Endothelial cell of umbilical vein (primary cell): ENCODE results near the gene DNAJB8. TPM values are rescaled to one million over a fixed set of nuclear protein-coding genes. Genes with fewer than 3 reads are reported as not detected.

Source experiments
- BruUV-seq: library from RNA; stranded (reverse); fragments of 400-500 nt; replicated peaks from 2 replicates; lab custom pipeline; 2021; lab: Mats Ljungman, UMichigan
- CTCF ChIA-PET: fragments of 300-600, 350-600 bp; sonication (Branson Sonifier 250); formaldehyde crosslinking; loops from one replicate; lab custom pipeline; 2021; ENCODE audit warnings: antibody characterized with exemption, inconsistent platforms; lab: Charles Lee
- POLR2A ChIA-PET: fragments of 300-600, 350-600 bp; sonication (Branson Sonifier 250); formaldehyde crosslinking; loops from one replicate; lab custom pipeline; 2021; ENCODE audit warnings: antibody characterized with exemption, inconsistent platforms; lab: Charles Lee
- DNase-seq: peaks from one replicate; pipeline ENCODE4 v3.0.0-alpha.2; 2011; ENCODE audit warnings: low read depth, low spot score
- FAIRE-seq: peaks from 2 replicates; lab custom pipeline; 2011; peaks lifted over from hg19 to GRCh38; lab: Jason Lieb, UNC
- H2AFZ ChIP-seq: 2 replicates; pipeline ENCODE4 v1.6.0; 2012; ENCODE audit warnings: low read depth, low read length, control low read depth, inconsistent platforms
- H3K27ac ChIP-seq: 2 replicates; pipeline ENCODE4 v1.5.1; 2011; ENCODE audit warnings: low read depth, mild to moderate bottlenecking, control low read depth, low read length, moderate library complexity; ENCODE audit not compliant: insufficient read depth
- H3K27me3 ChIP-seq, 2 experiments: 2 replicates each; pipeline versions ENCODE4 v1.6.0 to v1.6.1; 2011; ENCODE audit warnings: low read length in 2 of 2, mixed read lengths in 1 of 2; ENCODE audit not compliant: control insufficient read depth in 2 of 2, insufficient read depth in 2 of 2
- H3K36me3 ChIP-seq, 2 experiments: 2 replicates in 1 of 2; 3 replicates in 1 of 2; pipeline ENCODE4 v1.5.1; 2011; ENCODE audit warnings: low read length in 2 of 2, mild to moderate bottlenecking in 1 of 2, moderate library complexity in 1 of 2; ENCODE audit not compliant: control insufficient read depth in 2 of 2, insufficient read depth in 2 of 2; ENCODE audit errors: extremely low read depth in 1 of 2
- H3K4me1 ChIP-seq: 3 replicates; pipeline ENCODE4 v1.5.1; 2011; ENCODE audit warnings: mild to moderate bottlenecking, low read length; ENCODE audit not compliant: control insufficient read depth, insufficient read depth; ENCODE audit errors: extremely low read depth
- H3K4me2 ChIP-seq: 2 replicates; pipeline ENCODE4 v1.6.1; 2011; ENCODE audit warnings: low read length, control low read depth, mixed read lengths; ENCODE audit not compliant: insufficient read depth
- H3K4me3 ChIP-seq, 3 experiments: fragments of 200-600 bp in 1 of 3; sonication (generic), shearing (Covaris generic) in 1 of 3; replicated peaks in 1 of 3; 2 replicates each; pipeline ENCODE4 v1.5.1; 2011 to 2016; ENCODE audit warnings: control low read depth in 3 of 3, low read length in 3 of 3, mild to moderate bottlenecking in 2 of 3, inconsistent platforms in 1 of 3, low read depth in 1 of 3, moderate library complexity in 1 of 3; ENCODE audit not compliant: insufficient read depth in 1 of 3
- H3K79me2 ChIP-seq: 2 replicates; pipeline ENCODE4 v1.6.0; 2012; ENCODE audit warnings: low read length, inconsistent platforms; ENCODE audit not compliant: control insufficient read depth, insufficient read depth
- H3K9ac ChIP-seq: replicated peaks from 2 replicates; pipeline ENCODE3; 2011; ENCODE audit warnings: low read length, control low read depth; ENCODE audit not compliant: insufficient read depth; ENCODE audit errors: extremely low read depth
- H3K9me1 ChIP-seq: replicated peaks from 3 replicates; pipeline ENCODE4 v1.6.0; 2011; ENCODE audit warnings: mild to moderate bottlenecking, low read length; ENCODE audit not compliant: control insufficient read depth, insufficient read depth; ENCODE audit errors: extremely low read depth
- H3K9me3 ChIP-seq: replicated peaks from 2 replicates; pipeline ENCODE4 v1.5.1; 2012; ENCODE audit warnings: low read length, inconsistent platforms; ENCODE audit not compliant: control insufficient read depth, insufficient read depth
- H4K20me1 ChIP-seq: replicated peaks from 2 replicates; pipeline ENCODE3; 2011; ENCODE audit warnings: mild to moderate bottlenecking, low read length; ENCODE audit not compliant: control insufficient read depth, insufficient read depth; ENCODE audit errors: extremely low read depth
- EZH2 ChIP-seq: IDR thresholded peaks from 2 replicates; pipeline ENCODE4 v1.6.1; 2012; ENCODE audit warnings: borderline replicate concordance, low read depth, mild to moderate bottlenecking, moderate library complexity, low read length, inconsistent platforms; ENCODE audit not compliant: severe bottlenecking
- FOS ChIP-seq: IDR thresholded peaks from 2 replicates; pipeline ENCODE4 v1.6.1; 2011; ENCODE audit warnings: mild to moderate bottlenecking, low read length, moderate library complexity, borderline replicate concordance; ENCODE audit not compliant: insufficient read depth
- GATA2 ChIP-seq: IDR thresholded peaks from 2 replicates; pipeline ENCODE4 v1.7.0; 2011; ENCODE audit warnings: low read depth, mild to moderate bottlenecking, moderate library complexity, mixed read lengths, low read length; ENCODE audit not compliant: insufficient read length, insufficient read depth
- JUN ChIP-seq: IDR thresholded peaks from 2 replicates; pipeline ENCODE4 v1.6.1; 2011; ENCODE audit warnings: borderline replicate concordance, low read depth; ENCODE audit not compliant: insufficient read length, insufficient read depth
- MYC ChIP-seq: IDR thresholded peaks from one replicate; pipeline ENCODE4 v1.6.1; 2011; ENCODE audit warnings: mild to moderate bottlenecking, low read depth, low read length
- POLR2A ChIP-seq: IDR thresholded peaks from 2 replicates; pipeline ENCODE4 v1.6.1; 2012; ENCODE audit warnings: low read depth, mild to moderate bottlenecking, control low read depth, low read length
- POLR2AphosphoS5 ChIP-seq: IDR thresholded peaks from 2 replicates; pipeline ENCODE4 v1.6.1; 2012; ENCODE audit warnings: low read depth, mild to moderate bottlenecking, control low read depth, low read length, moderate library complexity; ENCODE audit not compliant: insufficient read depth
- dilution Hi-C: fragments of 300-500 bp; cut with MboI; formaldehyde crosslinking; loops from one replicate; pipeline ENCODE4 v1.15.0; 2019; ENCODE audit warnings: low sequenced_read_pairs; ENCODE audit not compliant: extremely low pct_ligation_motif_present
- intact Hi-C: fragments of 100-400 bp; cut with micrococcal nuclease; formaldehyde crosslinking; loops from one replicate; pipeline ENCODE4 v1.10.0; 2022
- polyA plus RNA-seq, 4 experiments: library from polyadenylated mRNA; depleted of rRNA in 3 of 4; stranded (reverse) in 3 of 4; unstranded in 1 of 4; fragments of >200 nt; gene quantifications; 2 replicates each; pipeline versions ENCODE4 v1.2.1 to v1.2.3, GENCODE V29; 2011 to 2012; ENCODE audit warnings: missing spikeins in 1 of 4
- total RNA-seq: library from RNA; stranded (reverse); gene quantifications from 2 replicates; pipeline ENCODE4 v1.2.3, GENCODE V29; 2021
- TF ChIP-seq, protein P1 (sequence below): IDR thresholded peaks from 2 replicates; pipeline ENCODE4 v1.6.1; 2011; ENCODE audit not compliant: insufficient read depth, insufficient read length
- TF ChIP-seq, protein P2 (sequence below), 2 donors: IDR thresholded peaks; 1 replicate in 1 of 2; 2 replicates in 1 of 2; pipeline ENCODE4 v1.5.1; 2011; ENCODE audit warnings: low read length in 2 of 2, mild to moderate bottlenecking in 2 of 2, moderate library complexity in 2 of 2, control low read depth in 1 of 2, inconsistent platforms in 1 of 2, low read depth in 1 of 2; ENCODE audit not compliant: insufficient read depth in 1 of 2; ENCODE audit errors: extremely low read depth in 1 of 2

Gene DNAJB8
- total and polyA plus RNA-seq, 2 donors (not counting 3 experiments of a cell fraction or from before 2014, with no cell fraction given), result not detected

DNA sequence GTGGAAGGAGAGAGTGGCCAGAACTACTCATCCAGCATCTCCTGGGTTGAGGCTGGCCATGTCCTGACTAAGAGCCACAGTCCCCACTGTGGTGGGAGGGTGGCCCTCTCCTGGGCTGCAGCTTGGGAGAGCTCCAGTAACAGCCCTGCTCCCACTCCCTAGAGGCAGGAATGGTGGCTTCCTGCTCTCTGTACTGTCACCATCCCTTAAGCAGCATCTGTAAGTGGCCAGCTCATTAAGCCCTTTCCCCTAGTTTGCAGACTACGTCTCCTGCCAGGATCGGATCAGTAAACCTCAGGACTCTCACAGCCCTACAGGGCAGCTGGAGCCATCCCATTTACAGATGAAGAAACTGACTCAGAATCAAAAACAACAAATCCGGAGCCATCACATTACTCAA, 30.5 kb downstream of the DNAJB8 start:
- no peaks in the 10 kb centered on the region for H3K79me2 ChIP-seq
- intact Hi-C loops, result no loop called here
- ChIA-PET CTCF (interaction anchor here (1.2 to 1.7 kb wide), 2 partner anchors 47 to 61 kb away, joined by 3 to 5 read pairs; no protein-coding TSS in a partner anchor), POLR2A (no interaction called here)
- H3K9ac ChIP-seq, result no peak overlapping the region
- no peaks in the 10 kb centered on the region for H3K9me3 ChIP-seq
- no peaks in the 10 kb centered on the region for H4K20me1 ChIP-seq
- H3K4me1 ChIP-seq, result no peaks in the 10 kb centered on the region
- no peak overlapping the region for H3K4me2 ChIP-seq
- peaks cover 29 to 36% of the 10 kb centered on the region in 2 experiments for H3K27me3 ChIP-seq
- DNase-seq (no peak), FAIRE-seq (no peak)
- no peak overlapping the region for H2AFZ ChIP-seq
- no peaks in the 10 kb centered on the region for H3K9me1 ChIP-seq
- TF ChIP-seq MYC (no peak), FOS (no peak), POLR2A (no peak), EZH2 (no peak), JUN (no peak), POLR2AphosphoS5 (no peak), GATA2 (no peak)
- TF ChIP-seq, protein P1, sequence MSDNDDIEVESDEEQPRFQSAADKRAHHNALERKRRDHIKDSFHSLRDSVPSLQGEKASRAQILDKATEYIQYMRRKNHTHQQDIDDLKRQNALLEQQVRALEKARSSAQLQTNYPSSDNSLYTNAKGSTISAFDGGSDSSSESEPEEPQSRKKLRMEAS, result no peak
- TF ChIP-seq, protein P2, sequence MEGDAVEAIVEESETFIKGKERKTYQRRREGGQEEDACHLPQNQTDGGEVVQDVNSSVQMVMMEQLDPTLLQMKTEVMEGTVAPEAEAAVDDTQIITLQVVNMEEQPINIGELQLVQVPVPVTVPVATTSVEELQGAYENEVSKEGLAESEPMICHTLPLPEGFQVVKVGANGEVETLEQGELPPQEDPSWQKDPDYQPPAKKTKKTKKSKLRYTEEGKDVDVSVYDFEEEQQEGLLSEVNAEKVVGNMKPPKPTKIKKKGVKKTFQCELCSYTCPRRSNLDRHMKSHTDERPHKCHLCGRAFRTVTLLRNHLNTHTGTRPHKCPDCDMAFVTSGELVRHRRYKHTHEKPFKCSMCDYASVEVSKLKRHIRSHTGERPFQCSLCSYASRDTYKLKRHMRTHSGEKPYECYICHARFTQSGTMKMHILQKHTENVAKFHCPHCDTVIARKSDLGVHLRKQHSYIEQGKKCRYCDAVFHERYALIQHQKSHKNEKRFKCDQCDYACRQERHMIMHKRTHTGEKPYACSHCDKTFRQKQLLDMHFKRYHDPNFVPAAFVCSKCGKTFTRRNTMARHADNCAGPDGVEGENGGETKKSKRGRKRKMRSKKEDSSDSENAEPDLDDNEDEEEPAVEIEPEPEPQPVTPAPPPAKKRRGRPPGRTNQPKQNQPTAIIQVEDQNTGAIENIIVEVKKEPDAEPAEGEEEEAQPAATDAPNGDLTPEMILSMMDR (IDR thresholded peaks at IDR 0.05; ENCODE audit: extremely low read depth in 1 of 2, insufficient read depth in 1 of 2, low read depth in 1 of 2, low read length in 2 of 2), result no peak
- no TSS peak for BruUV-seq
- no peaks in the 10 kb centered on the region for H3K36me3 ChIP-seq
- no peak overlapping the region for H3K4me3 ChIP-seq
- dilution Hi-C loops, result loop anchor here (25.0 kb wide), 1 partner anchor 151 kb away; no protein-coding TSS in a partner anchor
- H3K27ac ChIP-seq, result no peak overlapping the region
